ENCODE measurements around the gene IZUMO4. TPM values are rescaled to one million over a fixed set of nuclear protein-coding genes. Genes with fewer than 3 reads are reported as not detected.
A peak's percentile ranks its signal among the peaks of the same experiment; 100 is the strongest.

The IZUMO4 gene
- 1.8 TPM for total RNA-seq
- polyA plus RNA-seq (ENCODE audit: insufficient read depth in 1 of 8, insufficient read length in 8 of 8, low replicate concordance in 1 of 8) = 1 to 10 TPM; 1.7 to 4.0 (median 2.1) TPM
- long read RNA-seq, donor 1, partial matches to known transcripts = 0 of 1 reads
- long read RNA-seq, donor 1, other reads (novel, unspliced or antisense) = 0 of 1 reads
- long read RNA-seq, donor 2 = 0 reads
- long read RNA-seq, donor 3 = 0 reads
- long read RNA-seq, donor 4 = 0 reads
- long read RNA-seq, donor 5, partial matches to known transcripts = 0 of 1 reads
- long read RNA-seq, donor 5, other reads (novel, unspliced or antisense) = 0 of 1 reads
- long read RNA-seq, donor 6, partial matches to known transcripts = 35 of 40 reads
- long read RNA-seq, donor 6, other reads (novel, unspliced or antisense) = 5 of 40 reads
- long read RNA-seq, donor 7 = 0 reads
- long read RNA-seq, donor 8 = 0 reads
- long read RNA-seq, donor 9 = 0 reads
- long read RNA-seq, donor 10 = 0 reads
- long read RNA-seq, donor 11 = 0 reads

GRCh38 chr19:2096480-2097202 lies at the start of gene IZUMO4:
TSS of gene IZUMO4 (plus strand) at chr19:2096915. CDS start at chr19:2096946, 31 bp downstream.
- Histone ChIP-seq H3K27ac (ENCODE audit: low read length) (peak within 1 kb of the TSS; percentile 92), H3K4me1 (ENCODE audit: control insufficient read depth, insufficient read depth, low read length) (peaks cover 26% of the 10 kb centered on the region), H3K9me3 (replicated peaks; ENCODE audit: control insufficient read depth, low read depth, low read length) (no peaks in the 10 kb centered on the region), H3K4me3 (ENCODE audit: low read length) (peak within 1 kb of the TSS; percentile 78), H3K27me3 (ENCODE audit: control insufficient read depth, insufficient read depth, low read length) (no peaks in the 10 kb centered on the region), H3K36me3 (ENCODE audit: control insufficient read depth, insufficient read depth, low read length) (peaks cover 45% of the 10 kb centered on the region)
- DNase-seq = peak; percentile 98
- under 1% methylated on average over 57 of the region's 70 CpGs for WGBS (ENCODE audit: insufficient coverage)

GRCh38 chr19:2047076-2047448 lies 49.7 kb upstream of the IZUMO4 start:
- 87% methylated on average over 3 of the region's 6 CpGs for WGBS (ENCODE audit: insufficient coverage)
- H3K27me3 ChIP-seq (ENCODE audit: control insufficient read depth, insufficient read depth, low read length) = no peaks in the 10 kb centered on the region
- no peak overlapping the region for H3K27ac ChIP-seq (ENCODE audit: low read length)
- H3K36me3 ChIP-seq (ENCODE audit: control insufficient read depth, insufficient read depth, low read length) = peaks cover 57% of the 10 kb centered on the region
- DNase-seq = no peak
- no peaks in the 10 kb centered on the region for H3K9me3 ChIP-seq (replicated peaks; ENCODE audit: control insufficient read depth, low read depth, low read length)
- peaks cover 77% of the 10 kb centered on the region for H3K4me1 ChIP-seq (ENCODE audit: control insufficient read depth, insufficient read depth, low read length)
- H3K4me3 ChIP-seq (ENCODE audit: low read length) = no peak overlapping the region

- Histone ChIP-seq H3K4me1 (ENCODE audit: control insufficient read depth, insufficient read depth, low read length) (peaks cover 74% of the 10 kb centered on the region), H3K27me3 (ENCODE audit: control insufficient read depth, insufficient read depth, low read length) (no peaks in the 10 kb centered on the region), H3K4me3 (ENCODE audit: low read length) (no peak overlapping the region), H3K9me3 (replicated peaks; ENCODE audit: control insufficient read depth, low read depth, low read length) (no peaks in the 10 kb centered on the region), H3K27ac (ENCODE audit: low read length) (no peak overlapping the region), H3K36me3 (ENCODE audit: control insufficient read depth, insufficient read depth, low read length) (peaks cover 54% of the 10 kb centered on the region)
- peak; percentile 1 for DNase-seq
- WGBS (ENCODE audit: insufficient coverage) = 81% methylated on average over 20 of the region's 22 CpGs
These were observed 49.1 kb upstream of the IZUMO4 start for GRCh38 chr19:2047449-2048103.

GRCh38 chr19:2048104-2048958 lies 48.4 kb upstream of the IZUMO4 start:
- 74% methylated on average over 12 of the region's 17 CpGs for WGBS (ENCODE audit: insufficient coverage)
- H3K27ac ChIP-seq (ENCODE audit: low read length) = peak overlapping the region; percentile 29
- H3K9me3 ChIP-seq (replicated peaks; ENCODE audit: control insufficient read depth, low read depth, low read length) = no peaks in the 10 kb centered on the region
- peaks cover 48% of the 10 kb centered on the region for H3K36me3 ChIP-seq (ENCODE audit: control insufficient read depth, insufficient read depth, low read length)
- H3K4me3 ChIP-seq (ENCODE audit: low read length) = no peak overlapping the region
- no peaks in the 10 kb centered on the region for H3K27me3 ChIP-seq (ENCODE audit: control insufficient read depth, insufficient read depth, low read length)
- H3K4me1 ChIP-seq (ENCODE audit: control insufficient read depth, insufficient read depth, low read length) = peaks cover 67% of the 10 kb centered on the region
- peak; percentile 5 for DNase-seq

GRCh38 chr19:2048959-2049740 lies 47.6 kb upstream of the IZUMO4 start:
- H3K36me3 ChIP-seq (ENCODE audit: control insufficient read depth, insufficient read depth, low read length) = peaks cover 45% of the 10 kb centered on the region

GRCh38 chr19:2049741-2050348 lies 46.9 kb upstream of the IZUMO4 start:
- no peaks in the 10 kb centered on the region for H3K27me3 ChIP-seq (ENCODE audit: control insufficient read depth, insufficient read depth, low read length)
- peaks cover 57% of the 10 kb centered on the region for H3K4me1 ChIP-seq (ENCODE audit: control insufficient read depth, insufficient read depth, low read length)
- H3K27ac ChIP-seq (ENCODE audit: low read length) = peak overlapping the region; percentile 84
- H3K36me3 ChIP-seq (ENCODE audit: control insufficient read depth, insufficient read depth, low read length) = peaks cover 38% of the 10 kb centered on the region
- peak overlapping the region; percentile 87 for H3K4me3 ChIP-seq (ENCODE audit: low read length)
- under 1% methylated on average over 13 of the region's 16 CpGs for WGBS (ENCODE audit: insufficient coverage)
- DNase-seq = peak; percentile 79
- no peaks in the 10 kb centered on the region for H3K9me3 ChIP-seq (replicated peaks; ENCODE audit: control insufficient read depth, low read depth, low read length)

More at GRCh38 chr19:2048959-2049740, 47.6 kb upstream of the IZUMO4 start:
- DNase-seq = peak; percentile 60
- Histone ChIP-seq H3K9me3 (replicated peaks; ENCODE audit: control insufficient read depth, low read depth, low read length) (no peaks in the 10 kb centered on the region), H3K4me3 (ENCODE audit: low read length) (peak overlapping the region; percentile 87), H3K27me3 (ENCODE audit: control insufficient read depth, insufficient read depth, low read length) (no peaks in the 10 kb centered on the region), H3K27ac (ENCODE audit: low read length) (peak overlapping the region; percentile 84), H3K4me1 (ENCODE audit: control insufficient read depth, insufficient read depth, low read length) (peaks cover 64% of the 10 kb centered on the region)
- WGBS (ENCODE audit: insufficient coverage) = 48% methylated on average over 18 of the region's 27 CpGs

- Histone ChIP-seq H3K36me3 (ENCODE audit: control insufficient read depth, insufficient read depth, low read length) (peaks cover 31% of the 10 kb centered on the region), H3K4me3 (ENCODE audit: low read length) (peak overlapping the region; percentile 87), H3K9me3 (replicated peaks; ENCODE audit: control insufficient read depth, low read depth, low read length) (no peaks in the 10 kb centered on the region), H3K27ac (ENCODE audit: low read length) (peak overlapping the region; percentile 84), H3K4me1 (ENCODE audit: control insufficient read depth, insufficient read depth, low read length) (peaks cover 54% of the 10 kb centered on the region), H3K27me3 (ENCODE audit: control insufficient read depth, insufficient read depth, low read length) (no peaks in the 10 kb centered on the region)
- DNase-seq = no peak
- 0% methylated on average over 45 of the region's 49 CpGs for WGBS (ENCODE audit: insufficient coverage)
These were observed 46.2 kb upstream of the IZUMO4 start for GRCh38 chr19:2050349-2050990.

- Histone ChIP-seq H3K27ac (ENCODE audit: low read length) (peak within 1 kb of the TSS; percentile 85), H3K27me3 (ENCODE audit: control insufficient read depth, insufficient read depth, low read length) (no peaks in the 10 kb centered on the region), H3K9me3 (replicated peaks; ENCODE audit: control insufficient read depth, low read depth, low read length) (no peaks in the 10 kb centered on the region), H3K4me3 (ENCODE audit: low read length) (peak within 1 kb of the TSS; percentile 87), H3K36me3 (ENCODE audit: control insufficient read depth, insufficient read depth, low read length) (peaks cover 25% of the 10 kb centered on the region), H3K4me1 (ENCODE audit: control insufficient read depth, insufficient read depth, low read length) (peaks cover 55% of the 10 kb centered on the region)
- peak; percentile 94 for DNase-seq
- WGBS (ENCODE audit: insufficient coverage) = under 1% methylated on average over 90 of the region's 93 CpGs
These were observed 45.5 kb upstream of the IZUMO4 start, which contains the start of gene MKNK2 for GRCh38 chr19:2050991-2051772. TSS of gene MKNK2 (minus strand) at chr19:2051244. CDS start at chr19:2050851, 393 bp downstream.

Data from muscle of leg (tissue), 16 donors.